Fibroblast of gingiva (primary cell): ENCODE data around the gene CAMTA2.
A peak's percentile ranks its signal among the peaks of the same experiment; 100 is the strongest.

Source experiments
- DNase-seq: peaks from one replicate; pipeline ENCODE4 v3.0.0-alpha.2; 2011; ENCODE audit warnings: low read depth

Gene CAMTA2

DNA sequence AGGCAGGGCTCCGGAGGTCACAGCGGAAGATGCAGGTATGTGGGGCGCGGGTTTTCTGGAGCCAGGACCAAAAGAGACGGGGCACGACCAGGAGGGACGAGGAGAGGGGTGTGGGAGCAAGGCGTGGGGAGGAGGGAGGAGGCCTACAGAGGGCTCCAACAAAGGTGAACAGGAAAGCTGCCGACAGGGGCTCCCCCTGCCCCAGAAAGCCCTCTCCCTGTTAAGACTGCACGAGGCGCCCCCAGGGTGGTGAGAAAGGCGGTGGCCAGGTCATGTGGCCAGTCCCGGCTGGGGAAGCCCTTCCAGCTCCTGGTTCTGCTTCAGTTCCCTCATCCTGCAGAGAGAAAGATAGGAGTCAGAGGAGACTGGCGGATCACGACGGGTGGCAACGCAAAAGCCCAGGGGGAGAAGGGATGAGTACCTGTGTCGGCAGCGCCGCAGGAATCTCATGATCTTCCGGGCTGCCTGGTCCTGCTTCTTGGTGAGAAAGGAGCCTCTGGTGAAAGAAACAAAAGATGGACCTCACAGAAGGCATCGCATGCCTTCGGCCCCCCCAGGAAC lies 18.9 kb downstream of the CAMTA2 start:
- no peak for DNase-seq

DNA sequence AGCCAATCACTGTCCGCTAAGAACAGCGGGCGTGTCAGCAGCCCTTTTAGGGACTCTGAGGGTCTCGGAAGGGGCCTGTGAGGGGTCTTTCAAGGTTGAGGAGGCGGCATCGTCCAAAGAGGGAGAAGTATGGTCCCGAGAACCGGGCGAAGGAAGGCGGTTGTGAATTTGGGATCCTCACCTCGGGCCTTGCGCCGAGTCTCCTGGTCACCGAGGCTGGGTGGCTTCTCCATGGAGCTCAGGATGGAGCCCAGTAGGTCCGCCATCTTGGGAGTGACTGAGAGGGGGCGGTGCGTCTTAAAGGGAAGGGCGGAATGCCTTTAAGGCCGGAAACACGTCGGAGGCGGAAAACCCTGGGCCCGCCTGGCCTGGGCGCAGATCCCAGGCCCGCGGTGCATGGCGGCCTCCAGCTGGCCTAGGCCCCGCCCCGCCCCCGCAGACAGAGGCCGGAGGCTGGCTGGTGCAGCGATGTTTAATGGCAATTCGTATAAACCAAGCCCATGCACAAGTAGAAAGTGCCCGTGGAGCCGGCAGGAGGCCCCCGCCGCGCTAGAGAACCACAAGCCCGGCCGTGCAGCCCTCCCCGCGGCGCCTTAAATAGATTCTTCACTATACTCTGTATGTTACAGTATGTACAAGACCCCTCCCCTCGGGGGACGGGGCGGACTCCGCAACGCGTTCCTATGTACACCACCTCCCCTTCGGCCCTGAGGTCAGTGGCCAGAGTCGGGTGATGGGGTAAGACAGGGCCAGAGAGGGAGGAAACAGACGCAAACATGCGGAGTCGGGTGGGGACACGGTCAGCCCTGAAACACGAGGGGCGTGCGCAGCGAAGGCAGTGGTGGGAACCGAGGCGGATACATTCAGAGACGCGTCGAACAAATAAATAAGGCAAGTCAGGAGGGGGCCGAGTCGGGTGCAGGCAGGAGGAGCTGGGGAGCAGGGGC lies 19.7 kb downstream of the CAMTA2 start, which contains the start of gene SPAG7:
Gene SPAG7 (minus strand): TSS at position 279 of the 947 bp plus-strand sequence. CDS start 13 bp downstream, at position 266.
- peak; percentile 98 for DNase-seq

DNA sequence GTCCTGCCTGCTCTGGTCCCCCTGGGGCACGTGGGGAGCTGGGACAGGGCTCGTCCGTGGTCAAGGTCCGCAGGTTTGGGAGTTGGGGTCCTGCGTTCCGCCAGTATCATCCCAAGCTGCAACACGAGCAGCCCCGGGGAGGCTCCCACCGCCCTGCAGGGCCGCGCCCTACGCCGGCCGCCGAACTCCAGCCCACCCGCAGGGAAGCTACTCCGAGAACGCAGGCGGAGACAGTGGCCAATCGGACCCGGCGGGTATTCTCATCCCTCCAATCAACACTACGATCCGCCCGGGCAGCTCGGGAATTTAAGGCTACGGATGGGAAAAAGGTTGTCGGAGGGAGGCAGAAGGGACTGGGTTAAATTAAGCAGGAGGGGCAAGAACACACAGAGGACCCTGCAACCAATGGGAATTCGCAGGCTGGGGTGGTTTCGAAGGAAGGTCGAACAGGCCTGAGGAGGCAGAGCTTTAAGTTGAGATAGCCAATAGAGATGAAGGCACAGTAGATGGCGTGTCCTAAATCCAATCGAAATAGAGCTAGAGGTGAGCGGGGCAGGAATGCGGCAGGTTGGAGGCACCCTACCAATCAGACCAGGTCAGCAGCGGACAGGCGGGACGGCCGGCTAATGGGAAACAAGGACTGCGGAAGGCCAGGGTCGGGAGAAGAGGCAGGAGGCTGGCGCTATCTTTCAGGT lies 20.5 kb downstream of the CAMTA2 start:
- DNase-seq: peak; percentile 100

DNA sequence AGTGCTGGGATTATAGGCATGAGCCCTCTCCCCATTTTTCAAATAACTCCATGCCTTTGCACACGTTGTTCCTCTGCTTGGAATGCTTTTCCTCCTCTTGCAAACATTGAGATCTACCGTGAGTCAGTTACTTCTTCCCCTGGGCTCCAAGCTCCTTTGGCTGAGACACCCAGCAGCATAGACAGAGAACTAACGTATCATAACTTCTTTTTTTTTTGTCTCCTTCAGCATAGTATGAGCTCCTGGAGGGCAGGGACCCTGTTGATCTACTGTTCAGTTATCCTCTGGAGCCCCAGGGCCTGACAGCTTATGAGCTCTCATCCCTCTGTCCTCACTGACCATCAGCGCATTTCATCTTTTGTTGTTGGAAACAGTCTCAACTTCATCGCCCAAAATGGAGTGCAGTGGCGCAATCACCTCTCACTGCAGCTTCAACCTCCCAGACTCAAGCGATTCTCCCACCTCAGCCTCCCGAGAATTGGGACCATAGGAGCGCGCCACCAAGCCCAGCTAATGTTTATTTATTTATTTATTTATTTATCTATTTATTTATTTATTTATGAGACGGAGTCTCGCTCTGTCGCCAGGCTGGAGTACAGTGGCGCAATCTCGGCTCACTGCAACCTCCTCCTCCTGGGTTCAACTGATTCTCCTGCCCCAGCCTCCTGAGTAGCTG lies 22.0 kb downstream of the CAMTA2 start:
- DNase-seq: no peak

DNA sequence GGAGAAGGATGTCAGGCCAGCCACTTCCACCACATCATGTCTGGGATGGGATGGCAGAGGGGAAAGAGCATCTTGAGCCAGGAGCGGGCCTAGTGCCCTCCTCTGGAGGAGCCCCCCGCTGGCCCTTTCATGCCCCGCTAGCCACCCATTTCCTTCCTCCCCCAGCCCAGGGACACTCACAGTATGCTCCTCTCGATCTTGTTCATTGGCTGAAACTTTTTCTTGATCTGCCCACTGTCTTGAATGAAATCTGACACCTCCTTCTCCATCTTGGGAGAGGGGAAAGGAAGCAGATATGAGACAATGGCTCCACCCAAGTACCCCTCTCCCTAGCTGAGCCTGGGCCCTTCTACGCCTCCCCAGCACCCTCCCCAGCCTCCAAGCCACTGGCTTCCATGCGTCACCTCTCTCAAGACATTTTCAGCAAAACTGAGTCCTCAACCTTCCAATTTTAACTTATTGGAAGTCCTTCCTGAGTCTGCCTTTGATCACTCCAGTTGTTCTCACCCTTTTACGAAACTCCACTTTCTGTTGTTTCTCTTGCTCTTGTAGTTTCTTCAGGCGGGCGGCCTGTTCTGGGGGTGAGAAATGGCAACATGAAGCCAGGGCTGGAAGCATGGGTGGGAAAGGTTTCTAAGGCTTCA lies 27.1 kb downstream of the CAMTA2 start:
- DNase-seq: no peak

DNA sequence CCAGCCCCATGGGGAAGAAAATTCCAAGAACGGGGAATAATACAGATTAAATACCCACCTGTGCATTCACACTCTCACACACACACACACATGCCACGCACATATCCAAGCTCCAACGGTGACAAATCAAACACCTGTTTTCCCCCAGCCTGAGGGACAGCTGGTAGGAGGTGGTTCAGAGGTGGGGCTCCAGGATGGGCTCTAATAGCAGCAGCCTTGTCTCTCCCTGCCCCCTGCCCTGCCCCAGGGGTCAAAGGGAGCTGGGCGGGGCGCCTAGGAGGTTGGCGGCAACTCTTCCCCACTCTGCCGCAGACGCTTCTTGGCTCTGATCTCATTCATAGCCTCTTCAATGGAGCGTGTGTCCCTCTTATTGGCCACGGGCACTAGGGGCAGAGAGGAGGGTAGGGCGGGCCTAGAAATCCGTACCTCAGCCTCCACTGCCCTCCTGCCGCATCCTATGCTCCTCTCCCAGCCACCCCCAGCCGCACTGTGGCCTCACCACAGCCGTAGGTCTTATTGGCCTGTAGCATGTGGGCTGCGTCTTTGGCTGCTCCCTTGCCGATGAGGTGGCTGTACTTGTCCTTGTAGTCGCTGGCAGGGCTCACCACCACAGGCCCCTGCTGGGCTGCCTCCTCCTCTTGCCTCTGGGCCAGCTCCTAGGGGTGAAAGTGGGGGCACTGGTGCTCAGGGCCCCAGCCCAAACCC lies 28.1 kb downstream of the CAMTA2 start:
- DNase-seq: no peak

DNA sequence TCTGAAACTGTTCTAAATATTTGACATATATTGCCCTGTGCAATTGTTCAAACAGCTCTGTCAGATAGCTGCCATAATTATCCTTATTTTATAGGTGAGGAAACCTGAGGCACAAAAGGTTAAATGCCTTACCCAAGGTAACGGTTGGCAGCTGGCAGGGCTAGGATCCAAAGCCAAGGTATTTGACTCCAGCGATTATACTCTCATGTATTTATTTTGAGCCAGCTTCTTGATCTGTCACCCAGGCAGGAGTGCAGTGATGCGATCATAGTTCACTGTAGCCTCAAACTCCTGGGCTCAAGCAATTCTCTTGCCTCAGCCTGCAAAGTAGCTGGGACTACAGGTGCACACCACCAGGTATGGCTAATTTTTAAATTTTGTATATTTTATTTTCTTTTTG lies 29.4 kb downstream of the CAMTA2 start:
- DNase-seq: no peak

DNA sequence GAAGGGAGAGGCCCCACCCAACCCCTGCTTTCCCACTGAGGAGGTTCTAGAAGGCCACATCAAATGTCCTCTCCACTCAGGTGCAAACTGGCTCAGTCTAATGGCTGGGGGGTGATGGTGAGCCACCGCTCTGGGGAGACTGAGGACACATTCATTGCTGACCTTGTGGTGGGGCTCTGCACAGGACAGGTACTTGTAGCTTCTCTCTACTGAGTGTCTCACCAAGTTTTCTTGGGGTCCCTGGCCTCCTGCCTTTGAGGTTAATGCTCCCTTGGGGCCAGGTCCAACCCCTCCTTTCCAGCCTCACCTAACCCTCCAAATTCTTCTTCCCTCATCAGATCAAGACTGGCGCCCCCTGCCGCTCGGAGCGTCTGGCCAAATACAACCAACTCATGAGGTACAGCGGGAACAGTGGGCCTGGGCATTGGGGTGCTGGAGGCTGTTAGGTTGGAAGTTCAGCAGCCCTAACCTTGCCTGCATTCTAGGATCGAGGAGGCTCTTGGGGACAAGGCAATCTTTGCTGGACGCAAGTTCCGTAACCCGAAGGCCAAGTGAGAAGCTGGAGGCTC lies 30.9 kb downstream of the CAMTA2 start:
- DNase-seq: no peak

DNA sequence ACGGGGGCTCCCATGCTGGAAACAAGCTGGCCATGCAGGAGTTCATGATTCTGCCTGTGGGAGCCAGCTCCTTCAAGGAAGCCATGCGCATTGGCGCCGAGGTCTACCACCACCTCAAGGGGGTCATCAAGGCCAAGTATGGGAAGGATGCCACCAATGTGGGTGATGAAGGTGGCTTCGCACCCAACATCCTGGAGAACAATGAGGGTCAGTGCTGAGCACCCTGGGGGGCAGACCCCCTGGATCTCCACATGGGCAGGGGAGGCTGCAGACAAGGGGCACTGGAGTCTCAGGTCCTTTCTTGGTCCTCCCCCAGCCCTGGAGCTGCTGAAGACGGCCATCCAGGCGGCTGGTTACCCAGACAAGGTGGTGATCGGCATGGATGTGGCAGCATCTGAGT lies 32.4 kb downstream of the CAMTA2 start:
- no peak for DNase-seq

DNA sequence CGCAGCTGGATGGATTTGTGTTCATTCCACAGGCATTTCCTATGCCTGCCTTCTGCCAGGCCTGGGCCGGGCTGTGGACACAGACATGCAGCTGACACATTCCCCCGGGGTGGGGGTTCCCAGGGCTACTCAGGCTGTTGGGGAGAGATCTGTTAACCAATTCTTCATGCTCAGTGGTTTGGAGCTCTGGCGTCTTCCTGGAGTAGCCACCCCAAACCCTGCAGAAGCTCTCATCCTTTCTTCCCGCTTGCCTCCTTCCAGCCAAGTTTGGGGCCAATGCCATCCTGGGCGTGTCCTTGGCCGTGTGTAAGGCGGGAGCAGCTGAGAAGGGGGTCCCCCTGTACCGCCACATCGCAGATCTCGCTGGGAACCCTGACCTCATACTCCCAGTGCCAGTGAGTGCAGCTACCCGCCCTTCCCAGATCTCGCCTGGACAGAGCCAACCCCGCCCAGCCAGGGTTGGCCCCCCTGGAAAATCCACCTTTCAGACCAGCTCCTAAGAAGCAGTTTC lies 34.0 kb downstream of the CAMTA2 start:
- DNase-seq: peak; percentile 70

DNA sequence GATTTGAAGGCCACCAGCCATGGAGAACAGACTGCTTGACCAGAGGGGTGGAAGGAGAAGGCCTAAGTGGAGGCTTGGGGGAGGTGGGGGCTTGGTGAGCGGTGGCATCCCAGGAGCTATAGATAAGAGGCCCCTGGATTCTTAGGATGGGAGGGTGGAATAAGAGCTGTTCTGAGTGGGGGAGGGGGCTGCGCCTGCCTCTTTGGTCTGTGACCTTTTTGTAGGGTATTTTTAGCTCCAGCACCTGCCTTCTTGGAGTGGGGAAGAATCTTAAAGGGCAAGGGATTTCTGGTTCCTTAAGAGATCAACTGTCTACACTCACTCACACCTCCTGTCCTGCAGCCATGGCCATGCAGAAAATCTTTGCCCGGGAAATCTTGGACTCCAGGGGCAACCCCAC lies 36.0 kb downstream of the CAMTA2 start:
- DNase-seq: no peak

DNA sequence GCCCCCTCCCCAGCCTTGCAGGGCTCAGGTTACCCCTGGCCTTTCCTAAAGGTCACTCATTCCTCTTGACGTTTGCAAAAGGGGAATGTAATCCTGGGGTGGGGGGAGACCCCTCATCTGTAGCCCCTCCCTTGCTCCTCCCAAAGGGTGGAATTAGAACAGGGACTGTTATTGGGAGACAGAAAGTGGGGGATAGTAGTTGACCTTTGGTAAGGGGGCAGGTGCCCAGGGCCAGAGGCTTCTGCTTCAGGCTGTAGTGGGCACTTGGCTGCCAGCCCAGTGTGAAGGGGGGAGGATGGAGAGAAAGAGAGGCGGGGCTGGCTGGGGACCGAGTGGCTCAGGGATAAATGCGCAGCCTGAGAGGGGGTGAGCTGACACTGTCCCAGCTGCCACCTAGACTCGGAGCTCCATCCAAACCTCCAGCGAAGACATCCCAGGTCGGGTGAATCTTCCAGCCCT lies 36.7 kb downstream of the CAMTA2 start, which contains the start of gene ENO3:
Gene ENO3 (plus strand): TSS at position 374 of the 459 bp plus-strand sequence. CDS start 711 bp downstream, outside the sequence.
- no peak for DNase-seq

DNA sequence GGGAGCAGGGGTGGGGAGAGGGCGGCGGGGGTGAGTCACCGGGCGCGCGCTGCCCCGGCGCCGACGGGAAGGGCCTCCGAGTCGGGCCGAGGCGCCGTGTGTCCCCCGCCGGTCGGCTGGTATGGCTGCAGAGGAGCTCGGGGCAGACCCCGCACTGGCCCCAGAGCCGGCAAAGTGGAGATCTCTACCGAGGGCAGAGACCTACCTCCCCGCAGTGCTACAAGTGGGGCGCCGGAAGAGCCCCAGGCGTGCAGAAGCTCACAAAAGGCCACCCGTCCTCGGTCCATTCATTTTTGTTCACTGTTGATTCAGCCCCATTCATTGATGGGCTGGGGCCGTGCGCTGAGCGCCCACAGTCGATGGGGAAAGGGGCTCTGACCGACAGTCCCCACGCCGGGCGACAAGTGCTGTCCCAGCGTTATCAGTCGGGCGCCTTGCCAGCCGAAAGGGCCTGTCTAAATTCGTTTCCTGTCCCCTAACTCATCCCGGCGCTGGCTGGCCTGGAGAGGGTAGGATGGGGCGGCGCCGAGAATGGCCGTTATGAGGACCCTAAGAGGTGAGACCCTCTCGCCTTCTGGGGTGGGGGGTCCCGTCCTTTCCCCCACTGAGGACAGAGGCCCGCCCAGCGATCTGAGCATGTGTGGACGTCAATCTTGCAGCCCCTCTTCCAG lies 37.3 kb downstream of the CAMTA2 start:
- no peak for DNase-seq

DNA sequence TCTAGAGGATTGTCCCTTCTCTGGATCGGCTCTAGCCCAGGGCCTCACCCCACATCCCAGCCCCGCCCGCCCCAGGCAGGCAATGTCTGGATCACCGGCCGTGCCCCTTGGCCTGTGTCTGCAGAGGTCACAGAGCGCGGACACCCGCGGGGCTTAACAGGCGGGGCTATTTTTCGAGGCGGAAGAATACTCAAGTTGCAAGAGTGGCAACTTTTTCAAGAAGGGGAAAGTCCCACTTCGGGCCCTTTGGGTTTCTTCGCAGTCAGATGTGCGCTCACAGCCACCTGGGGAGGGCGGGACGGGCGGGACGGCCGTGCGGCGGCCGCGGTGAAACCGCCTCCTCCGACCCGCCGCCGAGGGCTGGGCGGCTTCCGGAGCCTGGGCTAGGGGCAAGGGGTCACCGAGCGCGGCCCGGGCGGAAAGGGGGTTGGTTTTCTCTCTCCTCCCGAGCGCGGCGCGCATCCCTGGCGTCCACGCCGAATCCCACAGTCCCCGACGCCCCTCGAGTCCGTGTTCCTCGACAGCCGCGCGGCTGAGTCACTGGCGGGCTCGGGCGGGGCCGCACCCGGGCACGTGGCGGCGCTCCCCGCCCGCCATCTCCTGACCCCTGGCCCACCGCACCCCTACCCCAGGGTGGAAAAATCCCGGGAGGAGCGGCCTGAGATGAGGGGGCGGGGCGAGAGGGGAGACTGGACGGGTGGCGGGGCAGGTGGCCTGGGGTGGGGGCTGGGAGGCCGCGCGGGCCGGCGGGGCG lies 38.0 kb downstream of the CAMTA2 start:
- peak; percentile 69 for DNase-seq

DNA sequence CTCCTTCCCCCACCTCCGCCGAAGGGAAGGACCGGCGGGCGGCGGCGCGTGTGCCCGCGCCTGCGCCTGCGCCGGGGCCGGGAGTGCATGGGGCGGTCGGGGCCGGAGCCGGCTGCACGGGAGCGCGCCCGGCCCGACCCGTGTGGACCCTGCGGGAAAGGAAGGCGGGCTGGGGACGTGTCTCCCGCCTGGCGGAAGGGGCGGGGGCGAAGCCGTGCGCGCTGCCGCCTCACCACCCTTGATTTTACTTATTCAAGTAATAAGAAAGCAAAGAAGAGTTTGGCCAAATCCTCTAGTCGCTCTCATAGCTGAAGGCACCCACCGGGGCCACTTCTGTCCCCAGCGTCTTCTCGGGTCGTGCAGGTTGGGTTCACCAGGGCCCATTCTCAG lies 38.5 kb downstream of the CAMTA2 start:
- DNase-seq: peak; percentile 93

DNA sequence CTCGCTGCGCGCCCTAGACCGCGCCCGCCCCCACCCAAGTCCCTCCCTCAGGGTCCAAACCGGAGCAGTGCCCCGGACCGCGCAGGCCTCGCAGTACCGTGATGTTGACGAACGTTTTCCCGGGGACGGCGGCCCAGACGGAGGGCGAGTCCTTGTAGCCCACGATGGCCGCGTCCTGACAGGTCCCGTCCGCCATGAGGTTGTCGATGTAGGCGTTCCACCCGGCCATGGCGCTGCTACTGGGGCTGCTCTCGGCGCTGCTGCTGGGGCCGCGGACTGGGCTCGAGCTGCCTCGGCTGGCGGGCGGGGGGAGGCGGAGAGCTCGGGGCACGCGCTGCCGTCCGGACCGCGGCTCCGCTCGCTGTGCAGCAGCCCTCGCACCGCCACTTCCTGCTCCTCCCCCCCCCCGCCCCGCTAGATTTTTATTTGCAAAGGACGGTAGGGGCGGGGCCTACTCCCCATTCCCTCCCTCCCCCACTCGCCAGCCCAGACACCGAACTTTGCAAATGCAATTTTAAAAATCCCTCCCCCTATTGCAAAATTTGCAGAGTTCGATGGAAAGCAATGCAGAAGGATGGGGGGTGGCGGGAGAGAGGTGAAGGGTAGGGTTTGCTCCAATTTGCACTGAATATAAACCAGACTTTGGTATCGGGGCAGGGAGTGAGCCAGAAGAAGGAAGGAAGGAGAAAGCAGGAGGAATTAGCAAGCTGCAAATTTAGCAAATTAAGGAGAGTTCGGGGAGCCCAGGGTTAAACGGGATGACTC lies 39.1 kb downstream of the CAMTA2 start, which contains the start of gene PFN1:
Gene PFN1 (minus strand): TSS at position 365 of the 765 bp plus-strand sequence. CDS start 136 bp downstream, at position 229.
- DNase-seq: peak; percentile 94

DNA sequence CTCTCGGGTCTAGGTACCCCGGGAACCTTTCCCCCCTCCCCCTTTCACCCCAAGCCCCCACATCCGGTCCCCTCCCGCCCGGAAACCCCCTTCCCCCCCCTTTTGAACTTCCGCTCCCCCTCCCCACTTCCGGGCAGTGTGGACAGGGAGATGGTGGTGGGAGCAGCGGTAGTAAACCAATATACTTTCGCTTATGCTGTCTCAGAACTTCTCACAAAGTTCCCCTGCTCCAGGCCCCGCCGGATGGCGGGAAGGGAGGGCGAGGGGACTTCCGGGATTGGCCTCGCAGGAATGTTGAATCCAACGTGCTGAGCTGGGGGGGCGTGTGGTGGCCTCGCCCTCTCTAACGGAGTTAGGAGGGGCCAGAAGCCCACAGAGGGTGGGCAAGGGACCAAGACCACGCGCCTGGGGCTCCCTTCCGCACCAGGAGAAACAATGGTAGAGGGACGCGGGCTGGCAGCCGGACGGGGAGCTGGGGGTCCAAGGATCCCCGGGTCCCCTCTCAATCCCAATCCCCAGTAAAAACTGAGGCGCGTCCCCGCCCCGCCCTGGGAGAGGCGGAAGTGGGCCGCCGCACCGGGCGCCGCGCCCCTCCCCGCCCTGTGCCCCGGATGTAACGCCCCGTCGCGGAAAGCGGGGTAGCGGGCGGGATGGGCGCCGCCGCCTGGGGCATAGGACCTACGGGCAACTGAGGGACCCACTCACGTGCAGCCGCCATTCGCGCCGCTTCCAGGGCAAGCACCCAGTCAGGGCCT lies 39.9 kb downstream of the CAMTA2 start:
- peak; percentile 33 for DNase-seq
